Measurements from ENCODE around the gene RARS1.

Gene RARS1

DNA sequence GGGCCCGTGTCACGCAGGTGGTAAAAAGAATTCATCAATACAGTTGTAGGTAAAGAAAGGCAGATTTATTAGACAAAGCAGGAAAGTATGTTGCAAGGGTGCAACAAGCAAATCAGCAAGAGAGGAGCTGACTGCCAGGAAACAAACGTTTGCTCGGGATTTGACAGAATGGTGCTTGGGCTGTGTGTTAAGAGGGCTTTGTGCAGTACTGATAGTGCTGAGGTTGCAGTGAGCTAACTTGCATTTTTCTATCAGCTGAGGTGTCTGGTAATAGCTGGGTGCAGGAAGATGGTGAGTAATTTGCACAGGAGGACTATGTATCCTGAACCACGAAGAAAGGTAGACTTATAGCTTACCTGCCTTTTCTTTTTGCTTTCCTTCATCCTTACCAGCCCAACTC is 3.9 kb upstream of the RARS1 start:
- POLR2A ChIA-PET (ENCODE audit: low non-redundant PET) = no interaction called here
- CTCF ChIA-PET = interaction anchor here (1.2 kb wide), 1 partner anchor 10 kb away, joined by 3 read pairs; no protein-coding TSS in a partner anchor
- no peak overlapping the region for H3K27ac ChIP-seq
- TF ChIP-seq, protein P1, sequence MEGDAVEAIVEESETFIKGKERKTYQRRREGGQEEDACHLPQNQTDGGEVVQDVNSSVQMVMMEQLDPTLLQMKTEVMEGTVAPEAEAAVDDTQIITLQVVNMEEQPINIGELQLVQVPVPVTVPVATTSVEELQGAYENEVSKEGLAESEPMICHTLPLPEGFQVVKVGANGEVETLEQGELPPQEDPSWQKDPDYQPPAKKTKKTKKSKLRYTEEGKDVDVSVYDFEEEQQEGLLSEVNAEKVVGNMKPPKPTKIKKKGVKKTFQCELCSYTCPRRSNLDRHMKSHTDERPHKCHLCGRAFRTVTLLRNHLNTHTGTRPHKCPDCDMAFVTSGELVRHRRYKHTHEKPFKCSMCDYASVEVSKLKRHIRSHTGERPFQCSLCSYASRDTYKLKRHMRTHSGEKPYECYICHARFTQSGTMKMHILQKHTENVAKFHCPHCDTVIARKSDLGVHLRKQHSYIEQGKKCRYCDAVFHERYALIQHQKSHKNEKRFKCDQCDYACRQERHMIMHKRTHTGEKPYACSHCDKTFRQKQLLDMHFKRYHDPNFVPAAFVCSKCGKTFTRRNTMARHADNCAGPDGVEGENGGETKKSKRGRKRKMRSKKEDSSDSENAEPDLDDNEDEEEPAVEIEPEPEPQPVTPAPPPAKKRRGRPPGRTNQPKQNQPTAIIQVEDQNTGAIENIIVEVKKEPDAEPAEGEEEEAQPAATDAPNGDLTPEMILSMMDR (conservative IDR thresholded peaks at IDR 0.05; ENCODE audit: low read depth) = no peak
- DNase-seq (ENCODE audit: low spot score) = no peak

DNA sequence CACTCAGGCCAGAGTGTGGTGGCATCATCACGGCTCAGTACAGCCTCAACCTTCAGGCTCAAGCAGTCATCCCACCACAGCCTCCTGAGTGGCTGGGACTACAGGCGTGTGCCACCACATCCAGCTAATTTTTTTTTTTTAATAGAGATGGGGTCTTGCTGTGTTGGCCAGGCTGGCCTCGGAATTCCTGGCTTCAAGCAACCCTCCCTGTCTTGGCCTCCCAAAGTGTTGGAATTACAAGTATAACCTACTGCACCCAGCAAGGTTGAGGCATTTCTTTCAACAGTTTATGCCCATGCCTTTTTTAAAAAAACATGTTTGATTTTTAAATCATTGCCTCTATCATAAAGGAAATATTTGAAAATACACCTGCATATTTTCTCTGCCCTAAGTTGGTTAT is 2.8 kb downstream of the RARS1 start:
- TF ChIP-seq, protein P1 (conservative IDR thresholded peaks at IDR 0.05; ENCODE audit: low read depth) = no peak
- ChIA-PET POLR2A (ENCODE audit: low non-redundant PET) (no interaction called here), CTCF (no interaction called here)
- no peak overlapping the region for H3K27ac ChIP-seq
- no peak for DNase-seq (ENCODE audit: low spot score)

DNA sequence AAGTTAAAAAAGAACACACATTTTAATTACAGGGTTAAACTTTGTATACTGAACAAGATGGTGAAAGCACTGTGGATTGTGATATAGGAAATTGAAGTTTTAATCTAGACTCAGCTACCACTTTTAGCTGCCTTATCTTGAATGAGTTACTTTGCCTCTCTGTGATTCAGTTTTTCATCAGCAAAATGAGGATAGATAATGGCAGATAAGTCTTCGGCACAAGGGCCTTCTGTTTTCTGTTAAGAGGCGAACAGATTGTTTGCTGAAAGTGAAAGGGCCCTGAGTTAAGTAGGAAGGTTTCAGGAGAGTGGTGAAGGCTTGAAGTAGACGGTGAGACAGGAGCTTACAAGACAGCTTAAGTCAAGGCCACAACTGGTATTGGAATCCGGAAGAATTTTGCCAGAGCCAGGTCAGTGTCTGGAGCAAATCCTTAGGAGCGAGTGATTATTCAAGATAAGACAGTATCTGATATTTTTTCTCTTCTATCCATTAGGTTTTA is 7.8 kb downstream of the RARS1 start:
- CTCF ChIA-PET = no interaction called here
- TF ChIP-seq, protein P1 (conservative IDR thresholded peaks at IDR 0.05; ENCODE audit: low read depth) = no peak
- no peak for DNase-seq (ENCODE audit: low spot score)
- H3K27ac ChIP-seq = no peak overlapping the region
- POLR2A ChIA-PET (ENCODE audit: low non-redundant PET) = no interaction called here

DNA sequence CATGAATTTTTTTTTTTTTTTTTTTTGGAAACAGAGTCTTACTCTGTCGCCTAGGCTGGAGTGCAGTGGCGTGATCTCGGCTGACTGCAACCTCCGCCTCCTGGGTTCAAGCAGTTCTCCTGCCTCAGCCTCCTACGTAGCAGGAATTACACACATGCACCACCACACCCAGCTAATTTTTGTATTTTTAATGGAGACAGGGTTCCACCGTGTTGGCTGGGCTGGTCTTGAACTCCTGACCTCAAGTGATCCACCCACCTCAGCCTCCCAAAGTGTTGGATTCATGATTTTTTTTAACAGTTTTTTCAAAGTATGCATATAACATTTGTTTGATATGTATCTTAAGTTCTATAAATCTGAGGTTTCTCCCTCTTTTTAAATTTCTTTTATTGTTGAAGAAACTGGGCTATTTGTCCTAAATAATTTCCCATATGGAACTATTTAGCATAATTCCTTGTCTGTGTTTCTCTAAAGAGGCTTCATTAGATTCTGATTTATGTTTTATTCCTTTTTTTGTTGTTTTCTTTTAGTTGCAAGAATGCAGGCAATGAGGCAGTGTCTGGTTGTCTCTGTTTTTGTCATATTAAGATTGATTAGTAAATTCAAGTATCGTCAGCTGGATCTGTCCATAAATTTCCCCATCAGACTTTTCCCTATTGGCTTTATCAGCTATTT is 16.4 kb downstream of the RARS1 start:
- ChIA-PET CTCF (no interaction called here), POLR2A (ENCODE audit: low non-redundant PET) (no interaction called here)
- no peak for DNase-seq (ENCODE audit: low spot score)
- H3K27ac ChIP-seq = no peak overlapping the region
- TF ChIP-seq, protein P1 (conservative IDR thresholded peaks at IDR 0.05; ENCODE audit: low read depth) = no peak

DNA sequence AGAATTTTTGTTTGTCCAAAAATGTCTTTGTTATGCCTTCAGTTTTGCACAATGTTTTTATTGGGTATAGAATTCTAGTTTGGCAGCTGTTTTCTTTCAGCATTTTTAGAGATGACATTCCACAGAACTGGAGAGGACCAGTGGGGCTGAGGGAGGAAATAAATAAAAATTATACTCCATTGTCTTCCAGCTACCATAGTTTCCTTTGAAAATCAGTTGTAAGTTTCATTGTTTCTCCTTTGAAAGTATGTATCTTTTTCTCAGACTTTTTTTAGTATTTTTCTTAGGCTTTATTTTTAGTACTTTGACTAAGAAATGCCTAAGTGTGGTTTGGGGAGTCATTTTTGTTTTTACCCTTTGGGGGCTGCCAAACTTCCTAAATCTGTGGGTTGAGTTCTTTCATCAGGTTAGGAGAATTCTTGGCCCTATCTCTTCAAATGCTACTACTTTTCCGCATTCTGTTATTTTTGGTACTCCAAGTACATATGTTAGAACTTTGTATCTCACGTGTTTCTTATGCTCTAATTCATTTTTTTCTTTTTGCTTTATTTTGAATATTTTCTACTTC is 27.7 kb downstream of the RARS1 start:
- TF ChIP-seq, protein P1 (conservative IDR thresholded peaks at IDR 0.05; ENCODE audit: low read depth) = no peak
- H3K27ac ChIP-seq = no peak overlapping the region
- ChIA-PET CTCF (no interaction called here), POLR2A (ENCODE audit: low non-redundant PET) (no interaction called here)
- no peak for DNase-seq (ENCODE audit: low spot score)

DNA sequence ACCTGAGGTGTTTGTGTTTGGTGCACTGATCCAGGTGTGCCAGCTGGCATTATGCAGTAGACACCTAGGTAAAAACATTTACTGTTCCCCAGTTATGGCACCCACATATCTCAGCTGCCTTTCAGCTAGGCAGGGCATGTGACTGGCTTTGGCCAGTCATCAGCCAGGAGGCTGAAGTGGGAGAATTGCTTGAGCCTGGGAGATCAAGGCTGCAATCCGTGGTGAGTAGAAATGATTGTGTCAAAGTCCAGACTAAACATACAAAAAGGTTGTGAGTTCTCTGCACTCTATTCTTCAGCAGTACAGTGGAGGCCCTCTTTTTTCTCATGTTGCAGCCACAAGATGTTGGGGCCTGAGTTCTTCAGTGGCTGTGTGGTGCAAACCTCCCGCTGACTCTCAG is 39.6 kb downstream of the RARS1 start:
- H3K27ac ChIP-seq = no peak overlapping the region
- DNase-seq (ENCODE audit: low spot score) = no peak
- TF ChIP-seq, protein P1 (conservative IDR thresholded peaks at IDR 0.05; ENCODE audit: low read depth) = no peak
- POLR2A ChIA-PET (ENCODE audit: low non-redundant PET) = no interaction called here
- CTCF ChIA-PET = no interaction called here
